PFSK-1 (cell line): ENCODE results near the gene B9D2.

Experiments used
- POLR2AphosphoS5 ChIP-seq: IDR thresholded peaks from 2 replicates; pipeline ENCODE4 v1.6.1; 2012; ENCODE audit warnings: low read depth, mild to moderate bottlenecking, control low read depth, low read length, moderate library complexity
- SIN3A ChIP-seq: IDR thresholded peaks from 2 replicates; pipeline ENCODE4 v1.6.1; 2012; ENCODE audit warnings: mild to moderate bottlenecking, low read length, moderate library complexity, borderline replicate concordance; ENCODE audit not compliant: insufficient read depth
- TAF1 ChIP-seq: IDR thresholded peaks from 2 replicates; pipeline ENCODE4 v1.6.1; 2012; ENCODE audit warnings: low read length, control low read depth, borderline replicate concordance; ENCODE audit not compliant: insufficient read depth
- TF ChIP-seq, protein P1 (sequence below), 2 experiments: IDR thresholded peaks; 2 replicates each; pipeline versions ENCODE4 v1.6.1 to v1.8.0; 2011 to 2012; ENCODE audit warnings: low read depth in 2 of 2, low read length in 2 of 2, control low read depth in 1 of 2, inconsistent platforms in 1 of 2, mild to moderate bottlenecking in 1 of 2, moderate library complexity in 1 of 2; ENCODE audit not compliant: insufficient read depth in 1 of 2

DNA sequence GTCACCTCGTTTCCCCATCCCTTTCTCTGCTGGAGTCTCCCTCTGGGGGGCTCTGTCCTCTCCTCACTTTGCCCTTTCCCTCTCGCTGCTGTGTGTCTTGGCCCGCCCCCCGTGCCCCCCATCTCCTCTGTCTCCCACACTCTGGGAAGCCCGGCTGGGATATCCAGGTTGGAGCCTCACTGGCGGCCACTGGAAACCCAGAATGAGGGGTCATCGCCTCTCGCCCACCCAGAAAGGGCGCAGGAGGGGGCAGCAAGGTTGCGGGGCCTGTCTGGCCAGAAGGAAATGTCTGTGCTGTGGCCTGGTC, 38.4 kb downstream of the B9D2 start:
- no peak for TF ChIP-seq SIN3A
- no peak for TF ChIP-seq POLR2AphosphoS5
- no peak for TF ChIP-seq TAF1
- TF ChIP-seq, protein P1, sequence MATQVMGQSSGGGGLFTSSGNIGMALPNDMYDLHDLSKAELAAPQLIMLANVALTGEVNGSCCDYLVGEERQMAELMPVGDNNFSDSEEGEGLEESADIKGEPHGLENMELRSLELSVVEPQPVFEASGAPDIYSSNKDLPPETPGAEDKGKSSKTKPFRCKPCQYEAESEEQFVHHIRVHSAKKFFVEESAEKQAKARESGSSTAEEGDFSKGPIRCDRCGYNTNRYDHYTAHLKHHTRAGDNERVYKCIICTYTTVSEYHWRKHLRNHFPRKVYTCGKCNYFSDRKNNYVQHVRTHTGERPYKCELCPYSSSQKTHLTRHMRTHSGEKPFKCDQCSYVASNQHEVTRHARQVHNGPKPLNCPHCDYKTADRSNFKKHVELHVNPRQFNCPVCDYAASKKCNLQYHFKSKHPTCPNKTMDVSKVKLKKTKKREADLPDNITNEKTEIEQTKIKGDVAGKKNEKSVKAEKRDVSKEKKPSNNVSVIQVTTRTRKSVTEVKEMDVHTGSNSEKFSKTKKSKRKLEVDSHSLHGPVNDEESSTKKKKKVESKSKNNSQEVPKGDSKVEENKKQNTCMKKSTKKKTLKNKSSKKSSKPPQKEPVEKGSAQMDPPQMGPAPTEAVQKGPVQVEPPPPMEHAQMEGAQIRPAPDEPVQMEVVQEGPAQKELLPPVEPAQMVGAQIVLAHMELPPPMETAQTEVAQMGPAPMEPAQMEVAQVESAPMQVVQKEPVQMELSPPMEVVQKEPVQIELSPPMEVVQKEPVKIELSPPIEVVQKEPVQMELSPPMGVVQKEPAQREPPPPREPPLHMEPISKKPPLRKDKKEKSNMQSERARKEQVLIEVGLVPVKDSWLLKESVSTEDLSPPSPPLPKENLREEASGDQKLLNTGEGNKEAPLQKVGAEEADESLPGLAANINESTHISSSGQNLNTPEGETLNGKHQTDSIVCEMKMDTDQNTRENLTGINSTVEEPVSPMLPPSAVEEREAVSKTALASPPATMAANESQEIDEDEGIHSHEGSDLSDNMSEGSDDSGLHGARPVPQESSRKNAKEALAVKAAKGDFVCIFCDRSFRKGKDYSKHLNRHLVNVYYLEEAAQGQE (IDR thresholded peaks at IDR 0.05; ENCODE audit: insufficient read depth in 1 of 2, low read depth in 2 of 2, low read length in 2 of 2), result no peak
